Measurements from ENCODE around the gene NCKIPSD. TPM values are rescaled to one million over a fixed set of nuclear protein-coding genes. Genes with fewer than 3 reads are reported as not detected.

NCKIPSD gene
- total RNA-seq, 2 donors from 2014 or later, result 51.7 to 97.7 TPM

- no peak overlapping the region for H3K4me3 ChIP-seq
- TF ChIP-seq CTCF (IDR thresholded peaks at IDR 0.05), result no peak
- H3K36me3 ChIP-seq, result peaks cover 59% of the 10 kb centered on the region
- peaks cover 0 to 20% of the 10 kb centered on the region in 2 donors for H3K4me1 ChIP-seq
- DNase-seq (ENCODE audit: low spot score), result no peak
- no peaks in the 10 kb centered on the region for H3K27me3 ChIP-seq
- H3K9me3 ChIP-seq, result no peaks in the 10 kb centered on the region
- H3K27ac ChIP-seq, result no peak overlapping the region
Observed at GRCh38 chr3:48679411-48680391, 6.0 kb downstream of the NCKIPSD start.

GRCh38 chr3:48678566-48679380 lies 6.9 kb downstream of the NCKIPSD start:
- Histone ChIP-seq H3K27me3 (no peaks in the 10 kb centered on the region), H3K9me3 (no peaks in the 10 kb centered on the region), H3K4me3 (no peak overlapping the region), H3K36me3 (peaks cover 68% of the 10 kb centered on the region), H3K27ac (no peak overlapping the region), H3K4me1 (peaks cover 0 to 11% of the 10 kb centered on the region in 2 donors)
- TF ChIP-seq CTCF (IDR thresholded peaks at IDR 0.05), result no peak
- no peak for DNase-seq (ENCODE audit: low spot score)

- H3K27me3 ChIP-seq, result no peaks in the 10 kb centered on the region
- DNase-seq (ENCODE audit: low spot score), result no peak
- TF ChIP-seq CTCF (IDR thresholded peaks at IDR 0.05), result no peak
- H3K4me1 ChIP-seq, result peaks cover 0 to 3% of the 10 kb centered on the region in 2 donors
- peaks cover 70% of the 10 kb centered on the region for H3K36me3 ChIP-seq
- no peak overlapping the region for H3K27ac ChIP-seq
- H3K9me3 ChIP-seq, result no peaks in the 10 kb centered on the region
- H3K4me3 ChIP-seq, result no peak overlapping the region
Observed at GRCh38 chr3:48678056-48678455, 7.7 kb downstream of the NCKIPSD start.

GRCh38 chr3:48674505-48674904 lies 11.2 kb downstream of the NCKIPSD start:
- no peak for DNase-seq (ENCODE audit: low spot score)
- no peak overlapping the region for H3K27ac ChIP-seq
- TF ChIP-seq CTCF (IDR thresholded peaks at IDR 0.05), result no peak
- peaks cover 50% of the 10 kb centered on the region for H3K36me3 ChIP-seq
- no peaks in the 10 kb centered on the region for H3K9me3 ChIP-seq
- H3K27me3 ChIP-seq, result no peaks in the 10 kb centered on the region
- no peak overlapping the region for H3K4me3 ChIP-seq
- no peaks in the 10 kb centered on the region for H3K4me1 ChIP-seq

- no peaks in the 10 kb centered on the region for H3K4me1 ChIP-seq
- H3K27ac ChIP-seq, result no peak overlapping the region
- no peak for DNase-seq (ENCODE audit: low spot score)
- peaks cover 35% of the 10 kb centered on the region for H3K36me3 ChIP-seq
- H3K27me3 ChIP-seq, result no peaks in the 10 kb centered on the region
- no peak for TF ChIP-seq CTCF (IDR thresholded peaks at IDR 0.05)
- no peak overlapping the region for H3K4me3 ChIP-seq
- H3K9me3 ChIP-seq, result no peaks in the 10 kb centered on the region
Observed at GRCh38 chr3:48672522-48672921, 13.2 kb downstream of the NCKIPSD start.

Measured in right atrium auricular region (tissue), 2 donors.